Stimulated activated CD4-positive, alpha-beta T cell treated with anti-CD3 and anti-CD28 coated beads, Interleukin-1b, Interleukin-23, amount 100 ng/mL, for 24 hours (primary cell): ENCODE data around the gene GAB2.

Source experiments
- DNase-seq, 4 experiments: peaks; one replicate each; pipeline ENCODE4 v3.0.0-alpha.2; 2020; ENCODE audit warnings: low read depth in 4 of 4, low spot score in 1 of 4

Gene GAB2

GRCh38 chr11:78400702-78401101 is 16.9 kb downstream of the GAB2 start:
- DNase-seq: no peak

- DNase-seq: no peak
Observed at GRCh38 chr11:78400116-78400515, 17.5 kb downstream of the GAB2 start.

- DNase-seq: no peak
Observed at GRCh38 chr11:78399136-78399535, 18.5 kb downstream of the GAB2 start.

DNA sequence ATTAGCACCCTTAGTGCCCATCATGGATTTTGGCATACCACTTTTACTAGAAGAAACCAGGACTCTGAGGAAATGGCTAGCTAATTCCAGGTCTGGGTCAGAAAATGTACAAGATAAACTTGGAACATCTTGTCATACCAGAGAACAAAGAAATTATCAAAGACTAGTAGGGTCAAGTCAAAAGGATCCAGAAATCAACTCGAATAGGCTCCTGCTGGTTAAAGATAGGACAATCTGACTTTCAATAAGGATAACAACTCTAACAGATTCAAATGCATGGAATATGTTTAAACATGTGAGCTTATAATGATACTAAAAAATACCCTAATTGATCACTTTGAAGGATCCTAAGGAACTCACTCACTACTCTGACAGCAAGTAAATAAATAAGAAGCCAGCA is 18.9 kb downstream of the GAB2 start:
- DNase-seq: no peak

- no peak for DNase-seq
Observed at GRCh38 chr11:78397398-78397797, 20.2 kb downstream of the GAB2 start.

- DNase-seq: no peak
Observed at GRCh38 chr11:78395597-78395996, 22.0 kb downstream of the GAB2 start.

DNA sequence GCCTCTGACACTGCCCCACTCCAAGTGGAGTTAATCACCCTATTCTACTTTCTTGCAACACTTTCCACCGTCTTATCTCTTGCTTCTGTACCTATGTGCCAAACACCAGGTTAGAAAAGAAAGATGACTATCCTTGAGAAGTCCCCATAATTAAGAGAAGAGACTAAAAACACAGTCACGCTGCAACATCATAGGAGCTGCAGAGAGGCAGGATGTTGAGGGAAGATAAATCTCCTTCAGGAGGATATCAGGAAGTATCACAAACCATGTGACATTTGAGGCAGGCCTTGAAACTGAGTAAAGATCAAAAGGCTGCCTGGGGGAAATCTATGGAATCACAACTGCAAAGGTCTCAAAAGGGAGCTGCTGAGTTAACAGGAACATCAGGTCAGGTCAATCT is 24.8 kb downstream of the GAB2 start:
- DNase-seq: no peak

DNA sequence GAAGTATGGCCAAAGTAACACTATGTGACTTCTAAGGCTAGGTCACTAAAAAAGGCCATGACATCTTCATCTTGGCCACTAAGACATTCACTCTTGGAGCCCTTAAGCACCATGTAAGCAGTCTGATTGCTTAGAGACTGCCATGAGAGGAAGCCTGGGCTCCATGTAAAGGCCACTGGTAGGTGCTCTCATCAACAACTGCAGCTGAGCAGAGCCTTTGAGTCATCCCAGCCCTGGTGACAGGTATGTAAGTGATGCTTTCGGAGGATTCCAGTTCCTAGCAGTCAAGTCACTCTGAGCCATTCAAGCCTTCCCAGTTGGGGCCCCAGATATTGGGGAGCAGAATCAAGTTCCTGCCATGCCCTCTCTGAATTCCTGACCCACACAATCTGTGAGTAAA is 26.2 kb downstream of the GAB2 start:
- no peak for DNase-seq

DNA sequence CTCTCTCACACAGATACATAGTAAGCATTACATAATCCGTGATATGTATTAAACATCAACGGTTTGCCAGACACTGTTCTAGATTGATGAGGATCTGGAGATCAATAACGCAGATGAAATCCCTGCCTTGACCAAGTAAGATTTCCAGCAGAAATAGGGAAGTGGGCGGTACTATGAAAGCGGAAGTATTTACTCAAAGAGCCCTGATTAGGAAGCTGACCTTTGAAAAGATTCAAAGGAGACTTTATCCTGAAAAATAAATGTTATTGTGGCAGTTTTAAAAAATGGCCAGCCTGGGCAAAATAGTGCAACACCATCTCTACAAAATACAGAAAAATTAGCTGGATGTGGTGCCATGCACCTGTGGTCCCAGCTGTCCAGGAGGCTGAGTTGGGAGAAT is 26.8 kb downstream of the GAB2 start:
- DNase-seq: no peak

GRCh38 chr11:78386215-78386941 is 31.2 kb downstream of the GAB2 start:
- DNase-seq: no peak

DNA sequence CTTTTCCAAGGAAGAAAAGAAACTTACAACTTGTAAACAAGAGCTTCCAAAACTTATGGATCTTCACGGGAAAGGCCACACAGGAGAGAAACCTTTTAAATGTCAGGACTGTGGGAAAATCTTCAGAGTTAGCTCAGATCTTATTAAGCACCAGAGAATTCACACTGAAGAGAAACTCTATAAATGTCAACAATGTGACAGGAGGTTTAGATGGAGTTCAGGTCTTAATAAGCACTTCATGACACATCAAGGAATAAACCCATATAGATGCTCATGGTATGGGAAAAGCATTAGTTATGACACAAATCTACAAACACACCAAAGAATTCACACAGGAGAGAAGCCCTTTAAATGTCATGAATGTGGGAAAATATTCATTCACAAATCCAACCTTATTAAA is 32.4 kb downstream of the GAB2 start:
- DNase-seq: no peak

DNA sequence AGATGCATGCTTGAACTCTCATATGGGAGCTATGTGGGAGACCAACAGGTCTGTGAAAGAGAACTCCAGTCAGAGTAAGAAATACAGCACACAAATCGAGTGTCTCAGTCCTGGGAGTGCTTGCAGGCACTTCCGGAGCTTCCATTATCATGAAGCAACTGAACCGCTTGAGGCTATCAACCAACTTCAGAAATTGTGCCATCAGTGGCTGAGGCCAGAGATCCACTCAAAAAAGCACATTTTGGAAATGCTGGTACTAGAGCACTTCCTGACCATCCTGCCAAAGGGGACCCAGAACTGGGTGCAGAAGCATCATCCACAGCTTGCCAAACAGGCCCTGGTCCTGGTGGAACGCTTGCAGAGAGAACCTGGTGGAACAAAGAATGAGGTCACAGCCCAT is 33.4 kb downstream of the GAB2 start:
- no peak for DNase-seq

DNA sequence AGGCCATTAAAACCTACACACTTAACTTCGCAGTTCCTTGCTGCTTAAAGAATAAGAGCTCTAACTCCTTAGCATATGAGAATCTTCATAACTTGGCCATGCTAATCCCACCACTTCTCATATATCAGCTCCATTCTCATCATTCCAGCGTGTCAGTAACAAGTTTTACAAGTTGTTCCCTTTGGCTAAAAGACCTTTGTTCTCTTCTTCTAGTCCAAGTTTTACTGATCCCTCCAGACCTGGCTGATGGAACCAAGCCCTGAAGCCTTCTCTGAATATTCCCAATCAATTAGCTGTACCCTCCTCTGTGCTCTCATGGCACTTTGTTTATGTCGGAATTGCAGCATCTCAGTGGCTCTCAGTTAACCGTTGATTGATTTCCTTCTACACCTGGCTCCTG is 35.8 kb downstream of the GAB2 start:
- DNase-seq: no peak

DNA sequence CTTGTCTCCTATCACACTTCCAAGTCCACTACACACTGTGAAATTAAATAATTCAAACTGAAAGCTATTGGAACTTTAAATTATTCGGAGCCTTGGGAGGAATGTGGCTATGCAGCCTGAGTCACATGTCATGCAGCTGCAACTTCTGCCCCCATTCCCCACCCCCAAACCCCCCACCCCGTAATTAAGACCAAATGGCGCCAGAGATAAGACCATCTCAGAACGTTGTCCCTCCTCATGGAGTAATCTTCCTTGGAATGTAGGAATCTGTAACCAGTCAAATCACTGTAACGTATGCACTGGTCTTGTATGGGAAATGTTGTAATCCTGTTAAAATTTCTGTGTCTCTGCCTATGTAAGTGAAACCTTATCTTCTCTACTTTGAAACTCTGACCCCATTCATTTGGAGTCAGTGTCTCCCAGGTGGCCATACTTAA is 37.0 kb downstream of the GAB2 start:
- no peak for DNase-seq

GRCh38 chr11:78379039-78379670 is 38.5 kb downstream of the GAB2 start:
- DNase-seq: no peak

GRCh38 chr11:78377625-78378418 is 39.8 kb downstream of the GAB2 start:
- no peak for DNase-seq

DNA sequence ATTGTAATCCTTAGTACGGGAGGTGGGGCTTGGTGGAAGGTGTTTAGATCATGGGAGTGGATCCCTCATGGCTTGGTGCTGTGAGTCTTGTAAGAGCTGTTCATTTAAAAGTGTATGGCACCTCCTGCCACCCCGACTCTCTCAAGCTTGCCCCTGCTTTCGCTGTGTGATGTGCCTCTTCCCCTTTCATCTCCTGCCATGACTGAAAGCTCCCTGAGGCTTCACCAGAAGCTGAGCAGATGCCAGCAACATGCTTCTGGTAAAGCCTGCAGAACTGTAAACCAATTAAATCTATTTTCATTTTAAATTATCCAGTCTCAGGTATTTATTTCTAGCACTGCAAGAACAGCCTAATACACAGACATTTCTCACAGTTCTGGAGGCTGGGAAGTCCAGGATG is 40.8 kb downstream of the GAB2 start:
- no peak for DNase-seq

- no peak for DNase-seq
Observed at GRCh38 chr11:78374917-78375316, 42.7 kb downstream of the GAB2 start.

DNA sequence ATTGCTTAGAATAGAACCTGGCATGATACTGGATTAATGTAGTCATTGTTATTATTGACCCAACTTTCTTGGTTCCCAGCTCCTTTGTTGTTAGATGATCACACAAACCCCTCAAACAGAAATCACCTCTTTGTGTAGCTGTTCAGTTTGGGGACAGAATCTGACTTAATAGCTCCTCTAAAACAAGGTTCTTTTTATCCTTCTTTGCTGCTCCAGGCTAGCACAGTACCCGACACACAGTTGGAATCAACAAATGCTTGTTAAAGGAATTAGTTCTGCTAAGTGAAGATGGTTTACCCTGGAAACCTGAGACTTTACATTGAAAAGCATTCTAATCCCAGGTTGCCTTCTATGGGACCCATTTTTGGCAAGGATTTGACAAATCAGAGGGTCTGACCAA is 43.9 kb downstream of the GAB2 start:
- DNase-seq: no peak

DNA sequence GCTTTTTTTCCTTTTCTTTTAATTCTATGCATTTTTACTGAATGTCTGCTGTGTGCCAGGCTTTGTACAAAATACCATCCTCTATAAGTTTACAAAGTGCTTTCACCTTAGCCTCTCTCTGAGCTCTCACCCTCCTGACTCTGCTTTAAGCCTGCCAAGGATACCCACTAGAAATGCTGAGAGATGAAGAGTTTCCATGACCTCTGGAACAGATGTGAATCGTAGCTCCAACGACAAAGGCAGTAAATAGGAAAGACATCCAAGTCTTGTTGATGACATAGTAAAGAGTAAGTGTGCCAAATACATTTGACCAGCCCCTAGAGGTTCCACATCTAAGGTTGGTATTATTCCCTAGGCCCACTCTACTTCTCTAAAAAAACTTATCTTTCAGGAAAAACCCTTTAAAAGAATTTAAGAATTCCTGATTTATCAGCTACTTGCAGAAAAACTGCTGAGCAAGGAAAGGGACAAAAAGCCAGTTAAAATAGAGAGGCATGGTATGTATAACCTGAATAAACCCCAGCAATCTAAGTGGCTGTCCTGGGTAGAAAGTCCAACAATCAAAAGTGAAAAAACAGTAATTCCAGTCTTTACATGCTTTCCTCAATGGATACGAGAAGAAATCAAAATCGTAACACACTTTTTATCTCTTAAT is 45.4 kb downstream of the GAB2 start:
- no peak for DNase-seq

DNA sequence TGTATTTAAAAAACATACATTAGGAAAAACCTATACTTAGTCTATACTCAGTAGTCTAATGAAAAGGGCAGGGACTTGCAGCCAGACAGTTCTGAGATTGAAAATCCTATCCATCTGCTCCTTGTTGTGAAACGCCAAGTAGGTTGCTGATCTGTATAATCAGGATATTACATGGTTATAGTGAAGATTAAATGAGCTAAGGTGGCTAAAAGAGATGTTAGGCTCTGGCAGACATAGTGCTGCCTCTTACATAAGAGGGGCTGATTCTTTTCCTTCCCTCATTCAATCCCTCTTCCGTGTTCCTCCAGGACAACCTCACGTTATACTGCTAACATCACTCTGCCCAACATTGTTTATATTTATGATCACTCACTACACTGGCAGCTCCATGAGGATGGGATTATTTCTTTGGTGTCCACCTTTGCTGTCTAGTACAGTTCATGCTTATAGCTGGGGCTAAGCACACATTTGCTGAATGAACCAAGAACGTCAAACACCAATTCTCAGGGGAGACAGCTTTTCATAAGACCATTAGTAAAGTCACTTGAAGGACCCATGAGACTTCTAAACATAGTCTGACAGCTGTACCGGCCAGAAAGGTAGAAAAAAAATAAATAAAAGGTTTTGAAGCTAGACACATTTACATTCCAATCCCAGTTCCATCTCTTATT is 46.3 kb downstream of the GAB2 start:
- no peak for DNase-seq
